Measurements from ENCODE around the gene FOXN3.

FOXN3 gene

DNA sequence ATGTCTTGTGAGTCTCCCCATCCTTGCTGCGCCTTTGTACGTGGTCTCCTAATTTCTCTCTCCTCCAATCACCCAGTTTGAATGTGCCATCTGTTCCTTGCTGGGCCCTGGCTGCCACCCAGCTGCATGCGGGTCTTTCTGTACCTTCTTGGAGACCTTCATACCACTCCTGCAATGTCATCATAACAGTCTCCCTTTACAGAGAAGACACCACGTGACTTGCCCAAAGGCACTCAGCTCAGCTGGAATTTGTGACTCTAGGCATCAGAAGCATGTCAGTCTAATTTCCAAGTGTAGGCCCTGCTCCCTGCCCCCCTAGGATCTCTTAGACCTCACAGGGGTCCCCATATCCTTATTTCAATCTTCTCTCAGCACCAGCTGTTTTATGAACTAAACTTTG, 308.4 kb downstream of the FOXN3 start:
- TF ChIP-seq CTCF (IDR thresholded peaks at IDR 0.05; ENCODE audit: low read depth, low read length): no peak
- DNase-seq (ENCODE audit: extremely low read depth, low read depth): no peak

DNA sequence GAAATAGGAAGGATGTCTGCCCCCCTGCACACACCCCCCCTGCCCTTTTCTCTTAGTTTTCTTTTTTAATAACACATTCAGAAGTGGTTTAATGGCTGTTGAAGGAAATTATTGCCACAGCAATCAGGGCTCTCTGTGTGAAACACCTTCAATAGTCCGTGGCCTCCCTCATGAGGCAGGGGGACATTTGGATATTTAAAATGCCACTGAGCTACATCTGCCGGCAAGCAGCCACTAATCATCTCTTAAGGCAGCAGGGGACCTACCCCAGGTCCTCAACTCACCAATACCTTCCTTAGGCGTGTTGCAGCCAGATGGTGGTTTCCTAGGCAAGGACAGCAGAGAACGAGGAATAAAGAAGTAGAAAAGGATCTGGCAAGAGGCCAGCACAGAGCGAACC, 309.4 kb downstream of the FOXN3 start:
- DNase-seq (ENCODE audit: extremely low read depth, low read depth): no peak
- TF ChIP-seq CTCF (IDR thresholded peaks at IDR 0.05; ENCODE audit: low read depth, low read length): no peak
